Anterior cingulate cortex (tissue), 58 donors: Measurements from ENCODE around the gene UBC.
"Not testable (repeated sequence)": the region's sequence is repeated elsewhere in the genome, so short reads cannot be mapped to it uniquely, and the experiment has no call there.

Source experiments
- DNase-seq, 58 donors: peaks; one replicate each; lab custom pipeline; 2025; lab: John Stamatoyannopoulos, UW

Gene UBC

GRCh38 chr12:124938108-124938507, 23.7 kb upstream of the UBC start:
- no peak for DNase-seq

GRCh38 chr12:124931528-124931927, 17.1 kb upstream of the UBC start:
- DNase-seq: not testable (repeated sequence)

- DNase-seq: no peak
Observed at GRCh38 chr12:124930586-124930985, 16.1 kb upstream of the UBC start.

- no peak for DNase-seq
Observed at GRCh38 chr12:124929649-124930419, 15.4 kb upstream of the UBC start.

- no peak for DNase-seq
Observed at GRCh38 chr12:124928912-124929530, 14.6 kb upstream of the UBC start.

- no peak for DNase-seq
Observed at GRCh38 chr12:124928095-124928911, 13.9 kb upstream of the UBC start.

GRCh38 chr12:124927201-124928094, 13.0 kb upstream of the UBC start:
- DNase-seq: no peak

GRCh38 chr12:124925782-124926181, 11.3 kb upstream of the UBC start:
- not testable (repeated sequence) for DNase-seq

GRCh38 chr12:124925117-124925516, 10.7 kb upstream of the UBC start:
- no peak for DNase-seq

- DNase-seq: no peak
Observed at GRCh38 chr12:124923905-124924734, 9.7 kb upstream of the UBC start.

- no peak for DNase-seq
Observed at GRCh38 chr12:124921200-124922031, 7.0 kb upstream of the UBC start.

GRCh38 chr12:124920353-124920935, 6.0 kb upstream of the UBC start:
- DNase-seq: no peak

GRCh38 chr12:124919521-124920352, 5.3 kb upstream of the UBC start:
- DNase-seq: no peak

GRCh38 chr12:124918622-124918988, 4.2 kb upstream of the UBC start:
- DNase-seq: not testable (repeated sequence)

GRCh38 chr12:124917841-124918621, 3.6 kb upstream of the UBC start:
- no peak for DNase-seq

GRCh38 chr12:124917135-124917840, 2.8 kb upstream of the UBC start:
- no peak for DNase-seq
